Measurements from ENCODE around the gene LAYN. TPM values are rescaled to one million over a fixed set of nuclear protein-coding genes. Genes with fewer than 3 reads are reported as not detected.

LAYN gene
- total and polyA plus RNA-seq, 3 experiments from 2014 or later = 0.21 to 1.4 (median 0.85) TPM

Other genes starting within 250 kb of the LAYN start
- gene POU2AF3, start 242.2 kb upstream of the LAYN start, total RNA-seq = not detected
- gene POU2AF3, start 242.2 kb upstream of the LAYN start, polyA plus RNA-seq = not detected
- gene POU2AF1, start 161.4 kb upstream of the LAYN start, total RNA-seq = 1 to 10 TPM; 1.5 to 2.3 TPM
- not detected for gene POU2AF1, start 161.4 kb upstream of the LAYN start, polyA plus RNA-seq
- gene BTG4, start 28.3 kb upstream of the LAYN start, total RNA-seq = not detected
- gene BTG4, start 28.3 kb upstream of the LAYN start, polyA plus RNA-seq = not detected
- gene HOATZ, start 25.9 kb upstream of the LAYN start, total RNA-seq = not detected
- not detected for gene HOATZ, start 25.9 kb upstream of the LAYN start, polyA plus RNA-seq
- 10 to 100 TPM in 1 of 2 experiments, 1 to 10 TPM in 1; 8.8 to 10.3 TPM for gene SIK2, start 61.7 kb downstream of the LAYN start, total RNA-seq
- gene SIK2, start 61.7 kb downstream of the LAYN start, polyA plus RNA-seq = 0.48 TPM
- gene PPP2R1B, start 225.7 kb downstream of the LAYN start, total RNA-seq = 10 to 100 TPM; 55.3 to 61.6 TPM
- 21.9 TPM for gene PPP2R1B, start 225.7 kb downstream of the LAYN start, polyA plus RNA-seq

Data from CD8-positive, alpha-beta memory T cell (primary cell).